CD4-positive, alpha-beta T cell treated with Interleukin-17A for 1 hour (primary cell): Measurements from ENCODE around the gene GNB4.
A peak's percentile ranks its signal among the peaks of the same experiment; 100 is the strongest.

Experiments used
- DNase-seq: peaks from one replicate; pipeline ENCODE4 v3.0.0-alpha.2; 2020

GNB4 gene

DNA sequence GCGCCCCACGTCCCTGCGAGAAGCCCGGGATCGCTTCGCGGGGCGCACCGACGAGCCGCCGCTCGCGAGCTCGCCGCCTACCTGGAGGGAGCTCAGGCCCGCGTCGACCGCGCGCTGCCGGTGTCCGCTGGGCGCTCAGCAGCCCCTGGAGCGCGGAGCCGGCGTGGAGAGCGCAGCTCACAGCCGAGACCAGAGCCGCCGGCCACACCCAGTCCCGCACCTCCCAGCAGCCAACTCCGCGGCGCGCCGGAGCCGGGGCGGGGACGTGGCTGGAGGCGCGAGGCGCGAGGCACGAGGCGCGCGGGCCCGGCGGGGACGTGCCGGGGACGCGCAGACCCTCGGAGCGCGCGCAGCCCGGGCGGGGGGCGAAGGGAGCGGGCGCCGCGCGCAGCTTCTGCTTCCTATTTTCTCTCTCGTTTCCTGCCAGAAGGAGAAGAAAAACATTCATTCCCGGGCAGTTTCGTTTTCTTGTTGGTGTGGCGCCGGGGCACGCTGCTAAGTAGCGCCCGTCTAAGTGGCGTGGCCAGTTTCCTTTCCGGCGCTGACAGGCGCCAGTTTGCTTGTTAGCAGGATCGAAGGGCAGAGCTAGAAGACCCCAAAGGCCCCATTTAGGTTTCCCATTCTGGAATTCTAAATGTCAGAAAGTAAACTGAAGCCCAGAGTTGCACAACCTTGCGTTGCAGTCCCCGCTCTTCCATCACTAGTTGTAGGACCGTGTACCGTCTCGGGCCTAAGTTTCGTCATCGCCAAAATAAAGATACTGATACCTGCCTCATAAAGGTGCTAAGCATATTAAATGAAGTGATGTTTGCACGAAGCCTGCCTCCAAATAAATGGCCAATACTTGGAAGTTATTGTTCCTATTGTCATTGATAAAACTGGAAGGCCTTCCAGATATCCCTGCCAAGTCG is at the start of gene GNB4:
TSS of gene GNB4 (minus strand) at position 206 of the 911 bp plus-strand sequence. CDS start 25,270 bp downstream, outside the sequence.
- DNase-seq: peak; percentile 43

DNA sequence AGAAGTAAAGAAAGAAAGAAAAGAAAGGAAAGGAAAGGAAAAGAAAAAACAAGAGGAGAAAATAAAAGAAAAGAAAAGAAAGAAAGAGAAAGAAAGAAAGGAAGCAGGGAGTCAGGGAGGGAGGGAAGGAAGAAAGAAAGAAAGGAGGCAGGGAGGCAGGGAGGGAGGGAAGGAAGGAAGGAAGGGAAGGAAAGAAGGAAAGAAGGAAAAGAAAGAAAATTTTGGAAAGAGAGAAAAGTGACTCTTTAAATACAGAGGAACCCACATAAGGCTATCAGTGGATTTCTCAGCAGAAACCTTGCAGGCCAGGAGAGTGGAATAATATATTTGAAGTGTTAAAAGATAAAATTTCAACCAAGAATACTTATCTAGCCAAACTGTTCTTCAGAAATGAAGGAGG is 44.2 kb upstream of the GNB4 start:
- DNase-seq: no peak

DNA sequence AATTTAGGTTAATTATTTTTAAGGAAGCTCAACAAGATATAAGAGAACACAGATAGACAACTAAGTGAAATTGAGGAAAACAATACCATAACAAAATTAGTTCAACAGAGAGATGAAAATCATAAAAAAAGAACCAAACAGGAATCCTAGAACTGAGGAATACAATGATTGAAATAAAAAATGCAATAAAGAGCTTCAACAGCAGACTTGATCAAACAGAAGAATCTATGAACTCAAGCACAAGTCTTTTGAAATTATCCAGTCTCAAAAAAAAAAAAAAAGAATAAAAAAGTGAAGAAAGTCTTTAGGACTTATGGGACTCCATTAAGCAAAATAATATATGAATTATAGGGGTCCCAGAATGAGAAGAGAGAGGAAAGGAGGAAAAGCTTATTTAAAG is 42.0 kb upstream of the GNB4 start:
- no peak for DNase-seq

DNA sequence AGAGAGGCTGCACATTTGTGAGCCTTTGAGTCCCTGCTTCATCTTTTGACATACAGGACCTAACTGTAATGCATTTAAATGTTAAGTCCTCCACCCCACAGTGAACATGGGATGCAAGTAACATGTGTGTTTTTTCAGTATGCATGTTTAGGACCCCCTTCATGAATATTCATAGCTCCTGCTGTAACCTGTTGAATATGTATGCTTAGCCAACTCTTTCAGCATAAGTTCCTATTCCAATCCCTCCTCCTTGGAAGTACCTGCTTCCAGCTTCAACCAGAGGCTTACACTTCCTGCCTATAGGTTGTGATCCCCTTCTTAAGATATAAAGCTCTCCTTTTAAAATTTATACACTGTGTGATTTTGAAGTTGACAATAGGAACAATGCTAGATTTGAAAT is 36.9 kb upstream of the GNB4 start:
- DNase-seq: no peak

DNA sequence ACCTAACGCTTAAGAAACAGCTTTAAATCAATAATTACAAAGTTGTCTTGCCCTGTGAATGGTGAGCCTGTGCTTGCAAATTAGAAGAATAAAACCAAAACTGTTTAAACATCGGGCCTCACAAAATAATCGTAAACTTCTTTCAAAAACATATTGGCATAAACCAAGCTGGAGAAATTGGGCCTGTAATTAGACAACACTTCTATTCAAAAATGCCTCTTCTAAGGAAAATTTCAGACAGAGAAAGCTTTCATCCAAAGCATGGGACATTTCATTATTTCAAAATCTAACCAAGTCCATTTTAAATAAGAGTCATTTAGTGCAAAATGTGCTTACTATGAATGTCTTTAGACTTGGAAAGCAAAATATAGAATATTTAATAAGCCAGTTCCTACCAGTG is 35.5 kb upstream of the GNB4 start:
- no peak for DNase-seq

DNA sequence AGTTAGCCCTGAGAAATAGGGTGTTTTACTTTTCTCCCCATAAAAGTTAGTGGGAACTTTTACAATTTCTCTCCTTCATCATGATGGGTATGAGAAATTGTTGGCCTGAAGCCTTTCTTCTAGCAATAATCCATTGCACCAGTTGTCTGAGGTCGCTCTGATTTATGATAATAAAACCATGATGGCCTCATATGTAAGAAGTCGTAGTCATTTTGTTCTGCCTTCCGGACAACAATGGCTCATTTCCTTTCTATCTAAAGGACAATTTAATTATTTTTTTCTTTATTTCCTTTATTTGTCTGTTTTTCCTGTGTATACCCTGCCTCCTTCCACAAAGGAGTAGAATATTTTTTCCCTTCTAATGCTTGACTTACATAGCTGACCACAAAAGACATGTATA is 31.6 kb upstream of the GNB4 start:
- no peak for DNase-seq

DNA sequence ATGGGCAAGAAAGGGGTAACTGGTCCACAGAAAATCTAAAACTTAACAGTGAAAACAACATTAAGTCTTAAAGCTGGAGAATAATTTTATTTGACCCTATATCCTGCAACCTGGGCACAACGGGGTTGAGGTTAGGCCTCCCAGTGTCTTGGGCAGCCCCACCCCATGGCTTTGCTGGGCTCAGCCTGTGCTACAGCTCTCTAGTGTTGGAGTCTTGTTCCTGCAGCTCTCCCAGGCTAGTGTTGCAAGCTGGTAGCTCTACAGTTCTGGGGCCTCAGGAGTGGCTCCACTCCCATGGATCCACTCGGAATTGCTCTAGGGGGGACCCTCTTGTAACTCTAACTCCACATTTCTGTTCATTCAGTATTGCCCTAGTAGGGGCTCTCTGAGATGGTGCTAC is 24.9 kb upstream of the GNB4 start:
- DNase-seq: no peak

DNA sequence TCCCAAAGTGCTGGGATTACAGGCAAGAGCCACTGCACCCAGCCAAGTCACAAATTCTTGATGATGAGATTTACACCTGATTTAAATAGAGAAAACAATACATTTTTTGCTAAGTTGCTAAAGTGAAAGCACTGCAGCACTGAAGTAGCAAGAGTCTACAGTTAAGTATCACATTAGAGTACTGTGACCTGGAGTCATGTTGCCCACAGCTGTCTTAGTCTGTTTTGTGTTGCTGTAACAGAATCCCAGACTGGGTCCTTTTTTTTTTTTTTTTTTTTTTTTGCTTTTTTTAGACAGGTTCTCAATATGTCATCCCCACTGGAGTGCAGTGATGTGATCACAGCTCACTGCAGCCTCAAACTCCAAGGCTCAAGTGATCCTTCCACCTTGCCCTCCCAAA is 23.2 kb upstream of the GNB4 start:
- DNase-seq: no peak

DNA sequence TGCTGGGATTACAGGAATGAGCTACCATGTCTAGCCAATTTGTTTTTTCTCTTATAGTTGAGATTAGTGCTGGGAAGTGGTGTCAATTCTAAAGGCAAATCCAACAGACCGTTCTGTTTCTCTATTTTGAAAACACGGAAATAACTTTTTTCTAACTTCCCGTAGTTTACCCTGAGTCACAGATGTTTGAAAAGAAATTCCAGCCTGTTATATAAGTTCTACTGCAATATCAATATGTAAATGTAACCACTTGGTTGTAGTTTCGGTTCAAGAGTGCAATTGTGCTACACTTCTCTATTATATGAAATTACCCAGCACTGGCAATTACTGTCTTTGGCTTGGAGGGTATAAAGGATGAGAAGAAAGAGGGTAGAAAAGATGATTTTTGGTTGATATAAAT is 22.3 kb upstream of the GNB4 start:
- DNase-seq: no peak

DNA sequence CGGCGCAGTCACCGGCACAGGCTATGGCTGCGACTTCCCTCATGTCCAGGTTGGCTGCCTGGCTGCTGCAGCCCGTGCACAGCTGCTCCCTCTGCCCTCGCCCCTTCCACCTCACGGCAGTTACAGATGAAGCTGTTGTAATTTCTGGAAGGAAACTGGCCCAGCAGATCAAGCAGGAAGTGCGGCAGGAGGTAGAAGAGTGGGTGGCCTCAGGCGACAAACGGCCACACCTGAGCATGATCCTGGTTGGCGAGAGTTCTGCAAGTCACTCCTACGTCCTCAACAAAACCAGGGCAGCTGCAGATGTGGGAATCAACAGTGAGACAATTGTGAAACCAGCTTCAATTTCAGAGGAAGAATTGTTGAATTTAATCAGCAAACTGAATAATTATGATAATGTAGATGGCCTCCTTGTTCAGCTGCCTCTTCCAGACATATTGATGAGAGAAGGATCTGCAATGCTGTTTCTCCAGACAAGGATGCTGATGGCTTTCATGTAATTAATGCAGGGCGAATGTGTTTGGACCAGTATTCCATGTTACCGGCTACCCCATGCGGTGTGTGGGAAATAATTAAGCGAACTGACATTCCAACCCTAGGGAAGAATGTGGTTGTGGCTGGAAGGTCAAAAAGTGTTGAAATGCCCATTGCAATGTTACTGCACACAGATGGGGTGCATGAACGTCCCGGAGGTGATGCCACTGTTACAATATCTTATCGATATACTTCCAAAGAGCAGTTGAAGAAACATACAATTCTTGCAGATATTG is 13.2 kb upstream of the GNB4 start:
- no peak for DNase-seq

DNA sequence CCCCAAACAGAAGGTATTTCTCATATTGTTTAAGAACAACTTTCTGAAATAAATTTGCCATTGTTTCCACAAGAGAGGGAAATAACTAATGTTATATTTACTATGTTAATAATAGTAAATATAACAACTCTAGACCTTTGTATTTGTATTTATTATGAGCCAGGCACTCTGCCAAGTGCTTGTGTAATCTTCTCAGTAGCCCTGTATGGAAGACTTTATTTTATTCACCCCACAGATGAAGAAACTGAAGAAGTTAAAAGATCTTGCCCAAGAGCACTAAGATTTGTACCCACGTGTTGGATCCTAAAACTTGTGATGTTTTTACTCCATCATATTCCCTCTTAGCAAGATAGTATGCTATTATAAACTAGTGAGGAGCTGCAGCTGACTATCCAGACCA is 12.0 kb upstream of the GNB4 start:
- no peak for DNase-seq

DNA sequence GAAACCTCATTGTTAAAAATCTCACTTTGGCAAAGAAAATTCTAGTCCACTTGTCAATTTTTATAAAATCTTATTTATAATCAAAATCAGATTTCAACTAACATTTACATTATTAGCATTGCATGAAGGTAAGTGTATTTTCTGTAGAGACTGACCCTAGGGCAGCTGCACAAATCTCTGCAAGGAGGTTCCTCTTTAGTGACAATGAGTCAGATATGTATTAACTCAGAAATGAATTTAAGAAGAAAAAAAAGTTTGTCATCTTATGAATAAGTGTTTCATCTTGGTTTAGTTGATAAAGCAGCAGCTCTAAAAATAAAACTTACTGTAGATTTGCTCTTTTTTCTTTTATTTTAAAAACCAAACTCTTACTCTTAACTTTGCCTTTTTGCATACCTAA is 9.0 kb upstream of the GNB4 start:
- no peak for DNase-seq

DNA sequence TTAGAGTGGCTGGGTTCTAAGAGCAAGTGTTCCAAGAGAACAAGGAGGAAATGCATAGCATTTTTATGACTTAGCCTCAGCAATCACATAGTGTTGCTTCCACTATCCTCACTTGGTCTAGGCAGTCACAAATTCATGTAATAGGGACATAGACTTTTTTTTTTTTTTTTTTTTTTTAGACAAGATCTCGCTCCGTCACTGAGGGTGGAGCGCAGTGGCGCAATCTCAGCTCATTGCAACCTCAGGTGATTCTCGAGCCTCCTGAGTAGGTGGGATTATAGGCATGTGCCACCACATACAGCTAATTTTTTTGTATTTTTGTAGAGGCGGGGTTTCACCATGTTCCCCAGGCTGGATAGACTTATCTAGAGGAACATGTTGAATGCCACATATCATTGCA is 4.7 kb upstream of the GNB4 start:
- DNase-seq: no peak

DNA sequence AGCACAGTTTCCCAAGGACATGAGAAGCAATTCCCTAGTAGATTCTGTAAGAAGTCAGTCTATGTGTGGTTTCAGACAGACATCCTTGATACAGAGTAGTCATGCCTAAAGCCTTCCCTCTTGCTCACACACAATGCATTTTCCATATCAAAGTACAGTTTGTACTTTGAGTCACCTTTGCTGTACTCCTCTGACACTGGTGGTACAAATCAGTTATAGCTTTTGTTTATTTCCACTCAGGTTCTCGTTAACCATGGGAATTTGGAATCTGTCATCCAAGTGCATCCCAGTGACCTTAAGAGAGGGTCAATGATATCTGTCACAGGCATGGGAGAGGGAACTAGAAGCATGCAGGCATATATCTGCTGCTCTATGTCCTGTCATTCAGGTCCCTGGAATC is 3.6 kb upstream of the GNB4 start:
- DNase-seq: no peak

DNA sequence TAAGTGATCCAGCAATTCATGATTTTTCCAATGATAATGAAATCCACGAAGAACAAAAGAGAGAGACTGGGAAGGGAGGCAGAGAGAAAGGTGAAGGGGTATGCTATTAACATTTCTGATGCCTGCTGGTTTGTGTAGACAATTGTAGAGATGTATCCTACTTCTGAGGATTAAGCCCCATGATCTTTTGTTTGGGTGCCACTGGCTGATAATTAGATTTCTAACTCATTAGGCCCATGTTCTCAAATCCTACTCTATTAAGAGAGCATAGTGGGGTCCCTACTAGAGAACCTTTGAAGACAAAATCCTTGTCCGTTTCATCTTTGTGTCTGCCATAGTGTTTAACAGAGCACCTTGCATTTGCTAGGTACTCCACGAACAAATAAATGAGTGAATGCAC is 2.7 kb upstream of the GNB4 start:
- DNase-seq: no peak

DNA sequence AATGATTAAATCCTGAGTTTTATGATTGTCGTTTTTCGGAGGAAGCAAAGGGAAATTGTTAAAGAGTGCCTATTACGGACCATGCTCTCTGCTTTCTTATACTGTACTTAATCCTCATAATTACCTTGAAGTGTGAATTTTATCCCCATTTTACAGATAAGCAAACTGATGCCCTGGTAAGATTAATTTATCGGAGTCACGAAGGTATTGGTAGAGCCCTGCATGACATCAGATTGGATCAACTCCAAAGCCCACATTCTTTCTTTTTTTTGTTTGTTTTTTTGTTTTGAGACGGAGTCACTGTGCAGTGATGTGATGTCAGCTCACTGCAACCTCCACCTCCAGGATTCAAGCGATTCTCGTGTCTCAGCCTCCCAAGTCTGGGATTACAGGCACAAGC is 1.6 kb upstream of the GNB4 start:
- no peak for DNase-seq

DNA sequence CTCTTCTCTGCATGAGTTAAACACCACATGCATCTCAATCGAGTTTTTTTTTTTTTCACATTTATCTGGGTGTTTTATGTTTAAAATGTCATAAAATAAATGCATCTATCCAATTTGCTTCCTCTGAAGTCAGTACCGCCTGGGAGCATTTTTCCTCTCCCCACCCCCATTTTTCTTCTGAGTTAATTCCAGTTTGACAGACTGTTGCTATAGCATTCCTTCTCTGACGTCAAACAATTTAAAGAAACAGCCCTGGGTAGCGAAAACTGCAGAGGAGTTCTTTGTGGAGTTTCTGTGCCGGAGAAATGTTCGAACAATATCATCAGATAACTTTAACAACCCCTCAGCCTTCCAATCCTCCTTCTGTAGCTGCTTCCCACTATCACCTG is 900 bp upstream of the GNB4 start:
- no peak for DNase-seq

DNA sequence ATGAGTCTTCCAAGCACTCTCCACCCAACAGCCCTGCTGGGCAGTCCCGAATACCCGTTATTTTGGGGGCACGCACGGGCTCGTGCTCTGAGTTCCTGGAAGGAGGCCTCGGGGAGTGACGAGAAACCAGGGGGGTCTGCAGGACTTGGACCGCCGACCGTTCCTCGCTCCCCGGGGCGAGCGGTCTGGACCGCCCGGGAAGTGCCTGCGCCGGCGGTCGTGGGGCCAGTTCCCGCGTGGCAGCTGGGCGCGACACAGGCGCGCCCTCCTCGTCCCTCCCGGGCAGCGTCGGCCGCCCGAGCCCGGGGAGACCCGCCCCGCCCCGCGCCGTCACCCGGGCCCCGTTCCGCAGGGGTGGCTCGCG is 387 bp downstream of the GNB4 start:
- DNase-seq: no peak

DNA sequence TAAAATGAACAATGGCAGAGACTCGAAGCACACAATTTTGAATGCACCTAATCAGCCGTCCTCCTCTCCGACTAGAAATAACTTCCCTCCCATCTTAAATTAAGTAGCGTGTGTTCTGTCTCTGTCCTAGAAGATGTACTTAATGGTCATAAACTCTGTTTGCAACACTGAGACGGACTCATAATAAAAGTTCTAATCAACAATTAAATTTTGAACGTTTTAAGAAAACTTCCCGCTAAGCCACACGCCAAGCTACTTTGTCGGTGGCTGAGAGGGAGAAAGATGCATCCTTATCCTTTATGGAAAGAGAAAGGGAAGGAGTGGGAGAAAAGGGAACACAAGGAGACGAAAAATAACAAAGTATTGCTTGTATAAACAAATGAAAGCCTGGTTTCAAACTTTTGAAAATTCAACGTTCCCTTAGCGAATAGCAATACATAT is 989 bp downstream of the GNB4 start:
- no peak for DNase-seq

DNA sequence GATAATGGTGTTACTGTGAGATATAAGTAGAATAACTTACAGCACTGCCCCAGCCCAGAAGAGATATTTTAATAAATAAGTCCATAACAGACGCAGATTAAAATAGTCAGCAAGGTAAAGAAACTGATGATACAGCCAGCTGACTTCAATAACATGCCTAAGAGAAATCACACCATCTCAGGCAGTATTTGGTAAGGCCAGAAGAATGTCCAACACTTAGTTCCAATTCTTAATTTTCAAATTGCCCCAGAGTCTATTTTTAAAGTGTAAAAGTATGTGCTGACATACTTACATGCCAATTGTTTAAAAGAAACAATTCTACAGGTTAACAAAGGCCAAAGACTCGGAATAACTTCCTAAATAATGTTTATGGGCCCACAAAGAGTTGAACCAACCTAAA is 1.6 kb downstream of the GNB4 start:
- no peak for DNase-seq

DNA sequence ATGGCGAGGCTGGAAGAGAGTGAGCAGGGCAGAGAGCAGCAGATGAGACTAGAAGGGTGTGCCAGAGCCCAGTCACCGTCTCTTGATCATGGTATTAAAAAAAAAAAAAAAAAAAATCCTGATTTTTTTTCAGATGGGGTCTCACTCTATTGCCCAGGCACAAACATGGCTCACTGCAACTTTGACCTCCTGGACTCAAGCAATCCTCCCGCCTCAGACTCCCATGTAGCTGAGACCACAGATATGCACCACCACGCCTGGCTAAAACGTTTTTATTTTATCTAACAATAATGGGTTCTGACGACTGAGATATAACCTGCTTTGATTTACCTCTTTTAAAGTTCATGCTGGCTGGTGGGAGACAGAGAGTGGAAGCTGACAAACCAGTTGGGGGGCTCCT is 4.0 kb downstream of the GNB4 start:
- DNase-seq: no peak

DNA sequence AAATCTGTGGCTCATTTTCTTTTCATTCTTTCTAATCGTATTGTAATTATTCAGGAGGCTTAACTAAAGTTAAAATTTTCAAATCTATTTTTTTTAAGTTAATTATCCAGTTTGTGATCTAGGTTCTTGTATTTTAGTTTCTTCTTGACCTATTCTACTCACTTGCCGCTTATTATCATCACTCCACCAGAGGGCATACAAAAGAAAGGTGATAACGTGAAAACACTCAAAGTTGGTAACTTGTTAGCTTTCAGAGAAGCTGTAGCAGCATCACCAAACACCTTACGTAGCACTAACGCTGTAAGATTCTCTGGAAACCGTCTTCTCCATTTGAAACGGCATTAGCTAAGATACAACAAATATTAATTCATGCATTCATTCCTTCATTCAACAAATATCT is 4.8 kb downstream of the GNB4 start:
- no peak for DNase-seq

DNA sequence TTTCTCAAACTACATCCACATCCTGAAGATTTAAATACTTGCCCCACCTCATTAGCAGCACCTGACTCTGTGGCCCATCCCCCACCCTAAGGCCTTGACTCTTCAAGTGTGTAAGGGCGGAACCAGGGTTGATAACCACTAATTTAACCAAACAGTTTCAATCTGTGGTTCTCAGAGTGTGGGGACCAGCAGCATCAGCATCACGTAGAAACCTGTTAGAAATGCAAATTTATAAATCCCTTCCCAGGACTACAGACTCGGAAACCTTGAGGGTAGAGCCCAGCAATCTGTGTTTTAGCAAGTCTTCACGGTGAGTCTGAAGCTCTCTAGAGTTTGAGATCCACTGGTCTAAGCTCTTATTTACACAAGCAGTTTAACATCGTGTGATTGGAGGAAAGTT is 12.4 kb downstream of the GNB4 start:
- DNase-seq: no peak

DNA sequence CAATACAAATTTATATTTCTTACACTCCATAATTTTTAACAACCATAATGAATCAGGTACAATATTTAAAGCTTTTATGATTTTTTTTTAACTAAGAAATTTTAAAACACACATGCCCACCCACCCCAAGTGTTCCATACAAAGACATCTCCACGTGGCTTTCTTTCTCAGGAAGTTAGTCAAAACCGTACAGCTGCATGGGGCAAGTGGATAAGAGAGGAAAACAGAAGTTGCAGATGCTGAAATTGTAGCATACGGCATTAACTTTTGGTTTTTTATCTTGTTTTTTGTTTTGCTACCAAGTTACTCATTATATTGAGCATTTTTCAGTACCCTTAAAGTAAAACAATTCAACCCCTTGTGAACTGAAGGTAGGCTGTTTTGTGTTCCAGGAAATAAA is 14.8 kb downstream of the GNB4 start:
- no peak for DNase-seq

DNA sequence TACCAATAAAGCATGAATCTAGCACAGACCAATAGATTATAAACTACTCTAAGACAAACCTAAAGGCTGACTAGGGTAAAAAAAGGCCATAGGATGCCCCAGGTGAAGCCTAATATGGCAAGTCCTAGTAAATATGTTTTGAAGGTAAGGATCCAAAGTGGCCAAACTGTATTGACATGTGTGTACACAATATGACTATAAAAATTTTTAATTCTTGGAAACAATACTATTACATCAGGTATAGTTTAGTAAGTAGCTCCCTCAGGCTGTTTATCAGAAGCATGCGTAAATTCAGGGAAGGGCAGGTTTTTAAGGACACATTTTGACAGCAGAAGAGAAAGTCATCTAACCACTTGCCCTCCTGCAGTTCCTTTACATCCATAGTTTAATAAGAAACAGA is 18.8 kb downstream of the GNB4 start:
- DNase-seq: no peak
